GM20000 (cell line): ENCODE results near the gene SMAD4.

Experiments used
- DNase-seq: peaks from one replicate; pipeline ENCODE4 v3.0.0; 2012; ENCODE audit warnings: low spot score
- TF ChIP-seq, protein P1 (sequence below): IDR thresholded peaks from 2 replicates; pipeline ENCODE4 v1.5.1; 2012; ENCODE audit warnings: mild to moderate bottlenecking, control low read depth; ENCODE audit errors: extremely low read depth, missing control alignments

SMAD4 gene

DNA sequence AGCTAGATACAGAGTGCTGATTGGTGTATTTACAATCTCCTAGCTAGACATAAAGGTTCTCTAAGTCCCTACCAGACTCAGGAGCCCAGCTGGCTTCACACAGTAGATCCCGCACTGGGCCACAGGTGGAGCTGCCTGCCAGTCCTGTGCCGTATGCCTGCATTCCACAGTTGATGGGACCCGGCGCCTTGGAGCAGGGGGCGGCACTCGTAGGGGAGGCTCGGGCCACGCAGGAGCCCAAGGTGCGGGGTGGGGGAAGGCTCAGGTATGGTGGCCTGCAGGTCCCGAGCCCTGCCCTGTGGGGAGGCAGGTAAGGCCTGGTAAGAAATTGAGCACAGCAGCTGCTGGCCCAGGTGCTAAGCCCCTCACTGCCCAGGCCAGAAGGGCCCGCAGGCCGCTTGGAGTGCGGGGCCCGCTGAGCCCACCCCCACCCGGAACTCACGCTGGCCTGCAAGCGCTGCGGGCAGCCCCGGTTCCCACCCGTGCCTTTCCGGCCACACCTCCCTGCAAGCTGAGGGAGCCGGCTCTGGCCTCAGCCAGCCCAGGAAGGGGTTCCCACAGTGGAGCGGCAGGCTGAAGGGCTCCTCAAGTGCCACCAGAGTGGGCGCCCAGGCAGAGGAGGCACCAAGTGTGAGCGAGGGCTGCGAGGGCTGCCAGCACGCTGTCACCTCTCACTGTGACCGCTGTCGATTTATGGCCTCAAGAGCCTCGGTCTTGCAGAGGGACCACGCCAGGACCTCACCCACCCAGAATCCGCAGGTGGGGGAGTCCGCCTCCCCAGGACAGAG, 91.0 kb downstream of the SMAD4 start:
- no peak for DNase-seq
- TF ChIP-seq, protein P1, sequence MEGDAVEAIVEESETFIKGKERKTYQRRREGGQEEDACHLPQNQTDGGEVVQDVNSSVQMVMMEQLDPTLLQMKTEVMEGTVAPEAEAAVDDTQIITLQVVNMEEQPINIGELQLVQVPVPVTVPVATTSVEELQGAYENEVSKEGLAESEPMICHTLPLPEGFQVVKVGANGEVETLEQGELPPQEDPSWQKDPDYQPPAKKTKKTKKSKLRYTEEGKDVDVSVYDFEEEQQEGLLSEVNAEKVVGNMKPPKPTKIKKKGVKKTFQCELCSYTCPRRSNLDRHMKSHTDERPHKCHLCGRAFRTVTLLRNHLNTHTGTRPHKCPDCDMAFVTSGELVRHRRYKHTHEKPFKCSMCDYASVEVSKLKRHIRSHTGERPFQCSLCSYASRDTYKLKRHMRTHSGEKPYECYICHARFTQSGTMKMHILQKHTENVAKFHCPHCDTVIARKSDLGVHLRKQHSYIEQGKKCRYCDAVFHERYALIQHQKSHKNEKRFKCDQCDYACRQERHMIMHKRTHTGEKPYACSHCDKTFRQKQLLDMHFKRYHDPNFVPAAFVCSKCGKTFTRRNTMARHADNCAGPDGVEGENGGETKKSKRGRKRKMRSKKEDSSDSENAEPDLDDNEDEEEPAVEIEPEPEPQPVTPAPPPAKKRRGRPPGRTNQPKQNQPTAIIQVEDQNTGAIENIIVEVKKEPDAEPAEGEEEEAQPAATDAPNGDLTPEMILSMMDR = no peak

DNA sequence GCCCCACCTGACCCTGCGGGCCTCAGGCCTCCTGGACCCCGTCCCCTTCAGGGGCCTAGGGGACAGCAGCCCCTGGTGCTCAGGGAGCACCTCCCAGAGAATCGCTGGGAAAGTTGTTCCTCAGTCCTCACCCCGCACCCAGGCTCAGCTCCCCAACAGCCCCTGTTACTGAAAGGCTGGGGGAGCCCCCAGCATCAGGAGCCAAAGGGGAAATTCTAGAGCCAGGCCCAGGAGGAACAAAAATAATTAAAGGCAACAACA, 91.5 kb downstream of the SMAD4 start:
- TF ChIP-seq, protein P1 = no peak

DNA sequence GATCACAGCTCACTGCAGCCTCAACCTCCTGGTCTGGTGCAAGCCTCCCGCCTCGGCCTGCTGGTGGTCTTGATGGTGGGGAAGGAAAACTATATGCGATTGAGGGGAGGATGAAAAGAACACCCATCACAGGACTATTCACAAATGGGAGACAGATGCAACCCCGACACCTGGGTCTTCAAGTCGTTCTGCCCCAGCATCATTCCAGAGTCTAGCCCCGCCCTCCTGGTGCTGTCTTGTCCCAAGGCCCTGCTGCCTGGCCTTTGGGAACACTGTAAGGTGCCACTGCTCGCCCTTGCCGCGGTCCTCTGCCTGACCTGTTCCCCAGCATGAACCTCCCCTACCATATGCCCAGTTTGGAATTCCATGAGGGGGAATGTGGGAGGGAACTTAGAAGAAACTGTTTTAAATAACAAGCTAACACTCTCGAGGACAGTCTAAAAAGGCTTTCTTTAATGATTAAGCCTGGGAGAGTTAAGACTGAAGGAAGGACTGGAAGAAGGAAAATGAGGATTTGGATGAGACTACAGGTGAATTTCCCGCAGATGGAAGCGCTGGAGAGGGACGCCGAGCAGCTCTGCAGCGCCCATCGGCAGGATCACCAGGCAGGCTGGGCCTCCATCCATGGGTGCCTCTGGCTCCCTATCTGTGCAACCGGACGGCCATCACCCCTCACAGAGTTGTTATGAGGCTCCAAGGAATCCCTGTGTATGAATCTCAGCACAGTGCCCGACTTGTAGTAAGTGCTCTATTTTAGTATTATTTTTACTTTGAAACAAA, 92.4 kb downstream of the SMAD4 start:
- DNase-seq = no peak
- TF ChIP-seq, protein P1 = no peak

More for the DNA sequence above, 91.5 kb downstream of the SMAD4 start:
- DNase-seq = no peak

DNA sequence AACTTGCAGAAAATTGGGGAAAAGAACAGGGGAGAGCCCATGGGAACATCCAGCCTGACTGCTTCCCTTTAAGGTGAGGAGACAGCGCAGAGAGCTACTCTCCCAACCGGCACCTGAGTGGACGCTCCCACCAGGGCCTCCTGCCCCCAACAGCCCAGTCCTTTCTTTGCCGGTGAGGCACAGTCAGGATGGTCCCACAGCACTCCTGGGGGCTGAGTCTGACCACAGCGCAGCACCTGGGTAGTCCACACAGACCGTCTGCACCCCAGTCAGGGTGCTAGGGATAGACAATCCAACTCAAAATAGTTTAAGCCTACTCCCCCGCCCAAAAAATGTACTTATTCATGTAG, 93.0 kb downstream of the SMAD4 start:
- no peak for DNase-seq
- TF ChIP-seq, protein P1 = no peak

DNA sequence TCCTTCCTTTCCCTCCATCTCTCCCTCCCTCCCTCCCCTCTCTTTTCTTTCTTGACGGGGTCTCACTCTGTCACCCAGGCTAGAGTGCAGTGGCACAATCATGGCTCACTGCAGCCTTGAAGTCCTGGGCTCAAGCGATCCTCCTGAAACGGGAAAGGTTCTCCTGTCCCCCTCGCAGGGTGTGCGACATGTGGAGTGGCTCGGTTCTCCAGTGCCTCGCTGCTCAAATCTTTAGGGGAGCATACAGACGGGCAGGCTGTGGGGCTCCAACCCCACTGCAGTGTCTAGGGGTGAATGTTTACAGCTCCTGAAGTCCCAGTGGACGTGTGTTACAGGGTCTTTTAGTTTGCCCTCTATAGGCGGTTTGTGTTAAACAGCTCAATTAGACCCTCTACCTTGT, 93.5 kb downstream of the SMAD4 start:
- DNase-seq = no peak
- TF ChIP-seq, protein P1 = no peak

DNA sequence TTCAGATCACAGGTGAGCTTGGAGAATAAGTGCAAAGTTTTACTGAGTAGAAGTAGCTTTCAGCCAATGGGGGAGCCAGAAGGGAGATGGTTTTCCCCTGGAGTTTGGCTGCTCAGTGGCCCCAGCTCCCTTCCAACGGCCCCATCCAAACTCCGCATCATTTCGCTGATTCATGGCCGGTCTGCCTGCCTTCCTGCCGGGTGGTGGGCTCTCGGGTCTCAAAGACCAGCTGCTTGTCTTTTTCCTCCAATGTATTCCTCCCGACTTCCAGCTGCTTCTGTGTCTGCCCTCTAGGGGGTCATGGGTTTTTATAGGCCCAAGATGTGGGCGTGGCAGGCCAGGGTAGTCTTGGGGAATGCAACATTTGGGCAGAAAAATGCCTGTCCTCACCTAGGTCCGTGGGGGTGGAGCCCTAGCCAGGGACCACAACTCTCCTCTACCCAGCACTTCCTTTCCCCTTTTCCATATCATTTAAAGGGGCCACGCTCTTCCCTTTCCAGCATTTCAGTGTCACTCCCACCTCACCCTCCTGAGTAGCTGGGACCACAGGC, 94.0 kb downstream of the SMAD4 start:
- TF ChIP-seq, protein P1 = no peak

DNA sequence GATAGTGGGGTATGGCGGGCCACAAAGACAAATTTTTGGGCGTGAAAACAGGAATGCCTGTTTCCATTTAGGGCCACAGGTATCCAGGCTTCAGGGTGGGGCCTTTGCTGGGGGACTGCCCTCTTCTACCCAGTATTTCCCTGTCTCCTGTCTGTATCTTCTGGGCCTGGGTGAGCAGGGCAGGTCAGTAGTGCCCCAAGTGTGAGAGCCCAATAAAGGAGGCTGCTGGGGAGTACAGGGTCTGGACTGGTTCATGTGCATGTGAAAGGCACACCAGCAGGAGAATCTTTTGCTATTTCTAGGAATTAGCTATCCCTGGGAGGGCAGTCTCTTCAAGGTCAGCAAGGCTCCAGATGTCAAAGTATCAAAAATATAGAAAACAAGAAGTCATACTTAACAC, 96.0 kb downstream of the SMAD4 start:
- DNase-seq = no peak
- TF ChIP-seq, protein P1 = no peak

More for the DNA sequence above, 94.0 kb downstream of the SMAD4 start:
- DNase-seq = no peak
